Measurements from ENCODE around the gene KRTAP5-4. TPM values are rescaled to one million over a fixed set of nuclear protein-coding genes. Genes with fewer than 3 reads are reported as not detected.

KRTAP5-4 gene
- total and polyA plus RNA-seq, 11 donors: not detected

DNA sequence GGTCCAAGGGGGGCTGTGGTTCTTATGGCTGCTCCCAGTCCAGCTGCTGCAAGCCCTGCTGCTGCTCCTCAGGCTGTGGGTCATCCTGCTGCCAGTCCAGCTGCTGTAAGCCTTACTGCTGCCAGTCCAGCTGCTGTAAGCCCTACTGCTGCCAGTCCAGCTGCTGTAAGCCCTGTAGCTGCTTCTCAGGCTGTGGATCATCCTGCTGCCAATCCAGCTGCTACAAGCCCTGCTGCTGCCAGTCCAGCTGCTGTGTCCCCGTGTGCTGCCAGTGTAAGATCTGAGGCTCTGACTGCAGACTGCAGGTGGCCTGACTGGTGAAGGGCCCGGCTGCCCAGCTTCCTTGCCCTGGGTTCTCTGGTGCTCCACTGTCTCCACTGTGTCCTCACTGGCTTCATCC is 8.3 kb upstream of the KRTAP5-4 start:
- H3K9me3 ChIP-seq: no peaks in the 10 kb centered on the region
- no peak overlapping the region for H3K4me3 ChIP-seq
- intact Hi-C loops (cut with DNase I): loop anchor here in 2 of 10 donors (10.0 kb wide), 1 partner anchor 85 kb away; no protein-coding TSS in a partner anchor
- DNase-seq (no peak), ATAC-seq (no peak)
- no peak overlapping the region for H3K27ac ChIP-seq
- WGBS, 4 donors: 67 to 82% (median 80%) methylated on average over 2 of the region's 2 CpGs
- H3K4me1 ChIP-seq: peaks cover 0 to 8% (median 3%) of the 10 kb centered on the region in 12 donors
- no peak for TF ChIP-seq POLR2A (IDR thresholded peaks at IDR 0.05)
- TF ChIP-seq, protein P1, sequence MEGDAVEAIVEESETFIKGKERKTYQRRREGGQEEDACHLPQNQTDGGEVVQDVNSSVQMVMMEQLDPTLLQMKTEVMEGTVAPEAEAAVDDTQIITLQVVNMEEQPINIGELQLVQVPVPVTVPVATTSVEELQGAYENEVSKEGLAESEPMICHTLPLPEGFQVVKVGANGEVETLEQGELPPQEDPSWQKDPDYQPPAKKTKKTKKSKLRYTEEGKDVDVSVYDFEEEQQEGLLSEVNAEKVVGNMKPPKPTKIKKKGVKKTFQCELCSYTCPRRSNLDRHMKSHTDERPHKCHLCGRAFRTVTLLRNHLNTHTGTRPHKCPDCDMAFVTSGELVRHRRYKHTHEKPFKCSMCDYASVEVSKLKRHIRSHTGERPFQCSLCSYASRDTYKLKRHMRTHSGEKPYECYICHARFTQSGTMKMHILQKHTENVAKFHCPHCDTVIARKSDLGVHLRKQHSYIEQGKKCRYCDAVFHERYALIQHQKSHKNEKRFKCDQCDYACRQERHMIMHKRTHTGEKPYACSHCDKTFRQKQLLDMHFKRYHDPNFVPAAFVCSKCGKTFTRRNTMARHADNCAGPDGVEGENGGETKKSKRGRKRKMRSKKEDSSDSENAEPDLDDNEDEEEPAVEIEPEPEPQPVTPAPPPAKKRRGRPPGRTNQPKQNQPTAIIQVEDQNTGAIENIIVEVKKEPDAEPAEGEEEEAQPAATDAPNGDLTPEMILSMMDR (IDR thresholded peaks at IDR 0.05): no peak
- peaks cover 0 to 44% (median 12%) of the 10 kb centered on the region in 9 donors for H3K27me3 ChIP-seq
- H3K36me3 ChIP-seq: no peaks in the 10 kb centered on the region

DNA sequence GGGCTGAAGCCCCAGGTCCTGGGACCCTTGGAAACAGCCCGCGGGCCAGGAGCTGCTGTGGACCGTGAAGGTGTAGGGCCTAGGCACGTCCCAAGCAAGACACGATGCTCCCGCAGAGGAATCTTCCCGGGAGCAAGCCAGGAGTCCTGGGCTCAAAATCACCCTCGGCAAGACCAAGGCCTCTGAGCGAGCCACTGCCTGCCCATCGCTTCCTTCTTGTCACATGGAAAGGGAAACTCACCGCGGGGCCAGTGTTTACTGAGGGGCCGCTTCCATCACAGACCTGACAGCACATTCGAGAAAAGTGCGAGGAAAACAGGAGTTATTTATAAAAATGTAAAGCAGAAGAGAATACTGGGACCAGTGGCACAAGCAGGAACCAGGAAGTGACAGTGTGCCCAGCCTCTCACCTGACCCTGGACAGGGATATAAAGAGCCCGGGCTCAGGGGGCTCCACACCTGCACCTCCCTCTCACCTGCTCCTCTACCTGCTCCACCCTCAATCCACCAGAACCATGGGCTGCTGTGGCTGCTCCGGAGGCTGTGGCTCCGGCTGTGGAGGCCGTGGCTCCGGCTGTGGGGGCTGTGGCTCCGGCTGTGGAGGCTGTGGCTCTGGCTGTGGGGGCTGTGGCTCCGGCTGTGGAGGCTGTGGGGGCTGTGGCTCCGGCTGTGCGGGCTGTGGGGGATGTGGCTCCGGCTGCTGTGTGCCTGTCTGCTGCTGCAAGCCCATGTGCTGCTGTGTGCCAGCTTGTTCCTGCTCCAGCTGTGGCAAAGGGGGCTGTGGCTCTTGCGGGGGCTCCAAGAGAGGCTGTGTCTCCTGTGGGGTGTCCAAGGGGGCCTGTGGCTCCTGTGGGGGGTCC is 7.6 kb upstream of the KRTAP5-4 start, which contains the start of gene KRTAP5-5:
TSS of gene KRTAP5-5 (plus strand) at position 450 of the 860 bp plus-strand sequence. CDS start at position 516, 66 bp downstream.
- DNase-seq (no peak), ATAC-seq (no peak)
- H3K27ac ChIP-seq: no peak within 1 kb of the TSS
- intact Hi-C loops (cut with DNase I): loop anchor here (2.0 to 10.0 kb wide), 6 partner anchors 35 to 87 kb away; no protein-coding TSS in a partner anchor
- no peak within 1 kb of the TSS for H3K4me3 ChIP-seq
- H3K9me3 ChIP-seq: no peaks in the 10 kb centered on the region
- H3K4me1 ChIP-seq: peaks cover 0 to 8% (median 3%) of the 10 kb centered on the region in 12 donors
- WGBS, 4 donors: 76 to 82% (median 78%) methylated on average over 15 to 26 of the region's 26 CpGs
- H3K27me3 ChIP-seq: peaks cover 0 to 44% (median 12%) of the 10 kb centered on the region in 9 donors
- no peaks in the 10 kb centered on the region for H3K36me3 ChIP-seq
- TF ChIP-seq POLR2A (IDR thresholded peaks at IDR 0.05): no peak
- TF ChIP-seq, protein P1 (IDR thresholded peaks at IDR 0.05): no peak

DNA sequence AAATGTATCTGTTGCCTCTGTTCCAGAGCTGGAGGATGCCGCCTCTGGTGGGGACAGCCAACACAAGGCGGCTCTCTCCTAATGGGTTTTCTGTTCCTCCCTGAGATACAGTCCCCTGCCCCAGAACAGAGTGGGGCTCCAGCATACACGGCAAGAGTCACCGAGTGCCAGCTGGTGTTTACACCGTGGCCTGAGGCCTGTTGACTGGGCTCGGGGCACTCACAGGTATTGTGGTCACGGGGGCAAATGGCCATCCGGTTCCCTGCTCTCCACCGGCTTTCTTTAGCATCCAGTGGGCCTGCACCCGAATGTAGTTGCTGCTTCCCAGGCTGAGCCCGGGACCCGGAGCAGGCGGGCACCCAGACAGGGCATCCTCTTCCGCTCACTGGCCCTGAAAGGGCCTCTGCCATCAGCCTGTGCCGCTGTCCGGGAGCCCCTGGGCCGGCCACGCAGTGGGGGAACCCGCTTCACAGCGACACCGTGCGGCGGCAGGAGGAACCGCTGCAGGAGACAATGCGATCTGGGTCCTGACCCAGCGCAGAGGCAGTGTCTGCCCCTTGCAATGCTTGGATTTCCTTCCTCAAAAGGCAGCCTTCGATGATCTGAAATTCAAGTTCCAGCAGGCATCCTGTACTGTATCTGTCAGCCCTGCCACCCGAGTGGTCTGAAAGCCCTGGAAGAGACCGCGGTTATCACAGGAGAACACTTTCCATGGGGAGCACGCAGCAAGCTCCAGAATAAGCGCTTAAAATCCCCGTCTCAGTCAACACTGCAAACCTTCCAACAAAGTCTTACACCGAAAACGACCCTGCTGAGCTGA is 6.8 kb upstream of the KRTAP5-4 start:
- H3K27ac ChIP-seq: no peak overlapping the region
- ATAC-seq (peak; percentile 57 to 89 (median 84)), DNase-seq (peak; percentile 49 to 82 (median 60))
- H3K4me3 ChIP-seq: no peak overlapping the region
- intact Hi-C loops (cut with DNase I): loop anchor here in 8 of 10 donors (2.0 to 10.0 kb wide), 6 partner anchors 34 to 86 kb away; no protein-coding TSS in a partner anchor
- no peaks in the 10 kb centered on the region for H3K9me3 ChIP-seq
- no peaks in the 10 kb centered on the region for H3K36me3 ChIP-seq
- peaks cover 0 to 49% (median 12%) of the 10 kb centered on the region in 9 donors for H3K27me3 ChIP-seq
- WGBS, 4 donors: 28 to 54% (median 31%) methylated on average over 19 to 35 of the region's 35 CpGs
- TF ChIP-seq, protein P1 (IDR thresholded peaks at IDR 0.05): peak; percentile 79 to 98 (median 89)
- no peak for TF ChIP-seq POLR2A (IDR thresholded peaks at IDR 0.05)
- peaks cover 0 to 8% (median 3%) of the 10 kb centered on the region in 12 donors for H3K4me1 ChIP-seq
